GM19452 (cell line): Measurements from ENCODE around the gene RDM1.
"Not testable (repeated sequence)": the region's sequence is repeated elsewhere in the genome, so short reads cannot be mapped to it uniquely, and the experiment has no call there.

Source experiments
- ATAC-seq: cut with Tn5 transposase; IDR thresholded peaks from one replicate; pipeline ENCODE4 v1.9.1; 2021; ENCODE audit not compliant: unreplicated experiment

The RDM1 gene, protein sequence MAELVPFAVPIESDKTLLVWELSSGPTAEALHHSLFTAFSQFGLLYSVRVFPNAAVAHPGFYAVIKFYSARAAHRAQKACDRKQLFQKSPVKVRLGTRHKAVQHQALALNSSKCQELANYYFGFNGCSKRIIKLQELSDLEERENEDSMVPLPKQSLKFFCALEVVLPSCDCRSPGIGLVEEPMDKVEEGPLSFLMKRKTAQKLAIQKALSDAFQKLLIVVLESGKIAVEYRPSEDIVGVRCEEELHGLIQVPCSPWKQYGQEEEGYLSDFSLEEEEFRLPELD

DNA sequence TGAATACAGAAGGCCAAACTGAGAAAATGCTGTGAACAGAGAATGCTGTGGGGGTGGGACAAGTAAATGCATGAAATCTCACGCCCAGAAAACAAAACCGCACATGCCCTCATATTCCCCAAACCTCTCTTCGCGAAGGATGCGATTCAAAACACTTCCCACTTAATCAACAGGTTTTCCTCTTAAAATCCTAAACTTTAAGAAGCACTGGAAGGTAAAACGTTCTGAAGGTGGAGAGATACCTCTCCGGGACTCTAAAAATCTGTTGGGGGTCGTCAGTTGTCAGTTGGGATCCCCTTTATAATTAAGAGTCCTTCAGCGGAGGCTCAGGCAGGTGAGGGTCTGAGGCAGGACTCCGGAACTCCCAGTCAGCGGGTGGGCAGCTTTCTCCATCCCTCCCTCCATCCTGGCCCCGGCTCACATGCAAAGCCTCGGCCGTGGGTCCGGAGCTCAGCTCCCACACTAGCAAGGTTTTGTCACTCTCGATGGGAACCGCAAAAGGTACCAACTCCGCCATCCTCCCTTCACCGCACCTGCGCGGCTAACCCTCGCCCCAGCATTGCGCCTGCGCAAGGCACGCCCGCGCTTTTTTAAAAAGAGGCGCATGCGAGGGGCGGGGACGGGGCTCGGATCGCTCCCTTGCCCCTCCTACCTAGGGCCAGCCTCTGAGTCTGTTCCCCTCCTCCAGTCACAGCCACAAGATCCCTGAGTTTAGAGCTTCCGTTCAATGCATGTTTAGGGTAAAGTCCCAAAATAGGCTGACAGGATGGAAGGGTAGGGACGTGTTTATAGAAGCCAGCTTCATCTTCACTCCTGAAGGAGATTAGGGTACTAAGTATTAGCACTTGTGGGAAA, at the start of gene RDM1:
Gene RDM1 (minus strand): TSS at position 563 of the 855 bp plus-strand sequence. CDS start 46 bp downstream, at position 517.
- peak; percentile 61 for ATAC-seq

GRCh38 chr17:35978346-35978745, 47.8 kb upstream of the RDM1 start:
- ATAC-seq, result no peak

- ATAC-seq, result no peak
Measured at GRCh38 chr17:35977509-35977908, 46.9 kb upstream of the RDM1 start.

DNA sequence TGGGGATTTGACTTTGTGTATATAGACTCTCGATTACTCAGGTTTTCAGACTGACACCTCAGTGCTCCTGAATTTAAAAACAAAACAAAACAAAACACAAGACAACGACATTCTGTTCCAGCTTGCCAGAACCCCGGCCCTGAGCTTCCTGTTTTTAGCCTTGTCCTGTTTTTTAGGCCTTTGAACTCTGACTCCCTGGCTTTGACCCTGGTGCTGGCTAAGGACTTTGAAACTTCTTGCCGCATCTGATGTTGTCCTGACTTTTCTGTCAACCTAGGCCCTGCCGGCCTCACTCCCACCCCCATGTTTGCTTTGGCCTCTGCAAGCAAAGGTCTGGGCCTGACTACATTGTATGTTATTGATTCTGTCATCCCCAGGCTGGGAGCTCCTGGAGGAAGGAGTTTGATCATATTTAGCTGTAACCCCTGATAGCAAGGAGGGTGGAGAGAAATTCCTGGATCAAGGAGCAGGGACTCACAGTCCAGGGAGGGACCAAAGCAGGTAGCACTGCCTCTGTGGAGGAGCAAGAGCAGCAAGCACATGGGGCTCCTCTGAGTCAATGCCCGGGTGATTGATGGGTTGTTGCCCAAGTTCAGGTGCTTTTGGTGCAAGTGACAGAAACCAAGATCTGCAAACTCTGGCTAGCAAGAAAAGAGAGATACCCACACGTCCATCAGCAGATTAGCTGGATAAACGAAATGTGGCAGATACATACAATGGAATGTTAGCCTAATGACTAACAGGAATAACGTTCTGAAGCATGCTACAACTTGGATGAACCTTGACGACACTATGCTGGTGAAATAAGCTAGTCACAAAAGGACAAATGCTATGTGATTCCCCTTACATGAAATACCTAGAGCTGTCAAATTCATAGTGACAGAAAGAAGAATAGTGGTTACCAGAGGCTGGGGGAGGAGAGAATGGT, 43.0 kb upstream of the RDM1 start:
- no peak for ATAC-seq

DNA sequence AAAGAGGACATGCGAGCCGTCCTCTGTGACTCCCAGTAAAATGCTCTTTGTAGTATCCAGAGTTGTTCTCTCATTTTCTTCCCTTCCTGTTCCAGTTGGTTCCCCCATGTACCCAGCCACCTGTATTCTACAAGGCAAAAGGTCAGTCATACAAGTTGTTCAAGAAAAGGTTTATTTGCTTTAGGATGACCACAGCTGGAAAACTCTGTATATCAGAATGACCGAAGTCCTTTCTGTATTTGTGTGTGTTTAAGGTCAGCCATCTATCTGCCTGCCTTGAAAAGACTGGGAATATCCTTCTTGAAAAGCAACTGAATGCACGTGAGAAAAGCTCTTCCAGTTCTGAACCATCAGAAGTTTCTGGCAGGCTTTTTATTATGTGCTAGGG, 42.4 kb upstream of the RDM1 start:
- no peak for ATAC-seq

DNA sequence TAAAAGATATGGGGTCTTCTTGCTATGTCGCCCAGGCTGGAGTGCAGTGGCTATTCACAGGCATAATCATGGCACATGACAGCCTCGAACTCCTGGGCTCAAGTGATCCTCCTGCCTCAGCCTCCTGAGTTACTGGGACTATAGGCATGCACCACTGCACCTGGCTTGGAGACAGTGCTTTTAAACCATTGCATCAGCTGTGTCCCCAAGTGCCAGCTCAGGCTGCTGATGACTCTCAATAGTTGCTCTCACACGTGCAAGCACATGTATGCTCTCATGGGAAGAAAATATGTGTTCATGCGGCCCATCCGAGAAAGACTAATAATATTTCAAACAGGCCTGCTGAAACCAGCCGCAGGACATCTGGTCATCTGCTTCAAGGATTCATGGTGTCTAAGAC, 42.0 kb upstream of the RDM1 start:
- ATAC-seq, result no peak

DNA sequence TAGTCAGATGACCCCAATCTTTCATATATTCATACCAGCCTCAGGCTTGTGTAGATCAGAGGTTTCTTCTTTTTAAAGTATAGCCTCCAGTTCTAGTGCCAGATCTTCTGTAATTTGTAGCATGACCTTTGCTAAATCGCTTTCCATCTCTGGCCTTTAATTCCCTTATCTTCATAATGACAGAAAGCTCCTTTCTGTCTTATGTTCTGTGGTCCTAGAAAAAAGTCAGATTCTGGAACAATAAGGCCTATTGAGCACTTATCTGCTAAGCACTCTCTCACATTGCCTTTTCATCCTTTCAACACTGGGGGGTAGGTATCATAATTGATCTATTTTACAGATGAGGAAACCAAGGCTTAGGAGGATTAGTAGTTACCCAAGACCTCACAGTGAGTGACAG, 41.5 kb upstream of the RDM1 start:
- no peak for ATAC-seq

DNA sequence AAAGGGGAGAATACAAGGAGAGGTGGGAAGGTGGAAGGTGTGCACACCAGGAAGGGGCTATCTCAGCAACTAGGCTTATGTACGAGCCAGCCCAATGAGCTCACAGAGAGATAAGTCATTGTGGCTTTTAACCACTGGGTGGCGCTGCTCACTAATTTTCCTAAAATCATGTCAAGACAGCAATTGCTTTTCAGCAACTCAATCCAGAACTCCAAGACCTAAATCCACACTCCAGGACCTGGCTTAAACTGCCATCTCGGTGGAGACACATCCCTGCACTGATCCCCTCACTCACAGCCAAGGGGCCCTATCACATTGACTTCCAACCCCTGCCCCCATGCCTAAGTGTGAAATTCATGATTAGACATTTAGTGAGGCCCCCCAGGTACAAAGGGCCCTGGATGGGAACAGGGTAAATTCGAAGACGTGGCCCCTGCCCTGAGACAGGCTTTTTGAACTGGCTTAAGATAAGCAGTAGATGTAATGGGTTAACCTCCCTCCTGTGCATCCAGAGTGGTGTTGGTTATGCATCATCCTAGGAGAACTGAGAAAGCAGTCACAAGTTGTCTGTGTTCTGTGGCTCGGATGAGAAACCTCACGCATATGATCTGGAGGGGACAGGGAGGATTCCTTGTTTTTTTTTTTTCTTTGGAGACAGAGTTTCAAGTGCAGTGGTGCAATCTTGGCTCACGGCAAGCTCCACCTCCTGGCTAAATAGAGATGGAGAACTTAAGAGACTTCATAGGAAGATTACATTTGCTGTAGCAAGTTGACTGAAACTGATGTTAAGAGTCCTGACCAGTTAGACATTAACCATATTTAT, 39.2 kb upstream of the RDM1 start:
- ATAC-seq, result no peak

DNA sequence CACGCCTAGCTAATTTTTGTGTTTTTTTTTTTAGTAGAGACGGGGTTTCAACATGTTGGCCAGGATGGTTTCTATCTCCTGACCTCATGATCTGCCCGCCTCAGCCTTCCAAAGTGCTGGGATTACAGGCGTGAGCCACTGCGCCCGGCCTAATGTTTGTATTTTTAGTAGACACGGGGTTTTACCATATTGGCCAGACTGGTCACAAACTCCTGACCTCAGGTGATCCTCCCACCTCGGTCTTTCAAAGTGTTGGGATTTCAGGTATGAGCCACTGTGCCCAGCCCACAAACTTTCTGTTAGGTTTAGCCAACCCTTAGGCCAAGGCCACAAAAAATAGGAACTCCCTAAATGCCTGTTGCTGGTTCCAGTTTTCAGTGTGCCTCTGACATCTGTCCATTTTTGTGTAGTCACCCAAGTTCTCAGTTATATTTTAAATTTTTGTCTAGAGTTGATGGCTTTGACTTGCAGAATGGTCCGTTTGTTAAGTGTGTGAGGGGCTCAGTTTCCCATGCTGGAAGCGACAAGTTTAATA, 38.0 kb upstream of the RDM1 start:
- no peak for ATAC-seq

DNA sequence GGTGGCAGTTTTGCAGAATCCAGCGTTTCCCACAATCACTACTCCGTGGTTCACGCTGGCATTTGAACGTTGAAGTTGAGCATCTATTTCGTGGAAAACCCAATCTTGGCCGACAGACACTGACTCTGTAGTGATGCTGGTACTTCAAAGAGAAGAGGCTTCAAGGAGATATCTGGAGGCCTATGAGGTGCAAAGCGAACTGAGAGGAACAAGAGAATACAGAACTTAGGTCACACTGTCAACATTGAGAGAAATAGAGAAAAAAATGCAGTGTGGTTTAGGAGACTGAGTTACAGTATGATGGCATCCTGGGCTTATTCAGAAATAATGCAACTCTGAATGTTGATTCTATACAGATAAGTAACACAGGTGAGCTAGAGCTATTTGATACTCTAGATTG, 34.7 kb upstream of the RDM1 start:
- no peak for ATAC-seq

- ATAC-seq, result no peak
Measured at GRCh38 chr17:35963663-35964062, 33.1 kb upstream of the RDM1 start.

- no peak for ATAC-seq
Measured at GRCh38 chr17:35953720-35954119, 23.1 kb upstream of the RDM1 start.

GRCh38 chr17:35949401-35949800, 18.8 kb upstream of the RDM1 start:
- ATAC-seq, result no peak

GRCh38 chr17:35948092-35948491, 17.5 kb upstream of the RDM1 start:
- ATAC-seq, result no peak

- no peak for ATAC-seq
Measured at GRCh38 chr17:35947156-35947585, 16.6 kb upstream of the RDM1 start.

GRCh38 chr17:35944151-35944550, 13.6 kb upstream of the RDM1 start:
- ATAC-seq, result no peak

- ATAC-seq, result no peak
Measured at GRCh38 chr17:35943537-35943936, 13.0 kb upstream of the RDM1 start, which contains the start of gene LYZL6. LYZL6 (minus strand) TSS chr17:35943713; CDS start chr17:35939356, 4,357 bp downstream.

DNA sequence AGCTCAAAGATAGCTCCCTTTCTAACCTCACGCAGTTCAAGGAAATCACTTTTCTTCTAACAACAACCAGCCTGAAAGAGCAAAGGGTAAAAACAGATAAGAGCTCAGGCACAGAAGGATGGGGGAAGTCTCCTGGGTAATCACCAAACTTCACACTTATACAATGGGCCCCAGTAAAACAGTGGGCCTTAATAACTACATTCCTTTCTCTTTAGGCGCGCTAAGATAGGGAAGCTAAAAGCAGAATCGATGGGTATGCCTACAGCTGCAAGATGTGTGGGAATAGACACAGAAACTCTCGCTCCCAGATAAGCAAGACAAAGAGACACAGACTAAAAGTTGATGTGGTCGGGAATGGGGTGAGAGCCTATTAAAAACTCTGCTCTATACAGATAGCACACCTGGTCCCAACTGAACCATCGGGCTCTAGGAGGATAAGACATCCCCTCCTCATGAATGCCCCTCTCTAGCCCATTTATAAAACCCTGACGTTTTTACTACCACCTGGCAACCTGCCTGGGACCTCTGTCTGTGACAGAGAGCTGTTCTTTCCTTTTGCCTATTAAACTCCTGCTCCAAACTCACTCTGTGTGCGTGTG, 12.1 kb upstream of the RDM1 start:
- ATAC-seq, result no peak

DNA sequence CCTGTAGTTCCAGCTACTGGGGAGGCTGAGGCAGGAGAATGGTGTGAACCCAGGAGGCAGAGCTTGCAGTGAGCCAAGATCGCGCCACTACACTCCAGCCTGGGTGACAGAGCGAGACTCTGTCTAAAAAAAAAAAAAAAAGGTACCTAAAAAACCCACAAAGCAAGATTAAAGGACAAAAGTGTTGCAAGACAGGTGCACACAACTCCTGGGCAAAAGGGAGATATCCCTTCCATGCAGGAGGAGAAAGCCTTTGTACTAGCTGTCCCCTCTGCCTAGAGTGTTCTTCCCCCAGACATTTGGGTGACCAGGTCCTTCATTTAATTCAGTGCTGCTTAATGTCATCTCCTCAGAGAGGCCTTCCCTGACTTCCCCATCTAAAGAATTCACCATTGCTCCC, 7.9 kb upstream of the RDM1 start:
- not testable (repeated sequence) for ATAC-seq

DNA sequence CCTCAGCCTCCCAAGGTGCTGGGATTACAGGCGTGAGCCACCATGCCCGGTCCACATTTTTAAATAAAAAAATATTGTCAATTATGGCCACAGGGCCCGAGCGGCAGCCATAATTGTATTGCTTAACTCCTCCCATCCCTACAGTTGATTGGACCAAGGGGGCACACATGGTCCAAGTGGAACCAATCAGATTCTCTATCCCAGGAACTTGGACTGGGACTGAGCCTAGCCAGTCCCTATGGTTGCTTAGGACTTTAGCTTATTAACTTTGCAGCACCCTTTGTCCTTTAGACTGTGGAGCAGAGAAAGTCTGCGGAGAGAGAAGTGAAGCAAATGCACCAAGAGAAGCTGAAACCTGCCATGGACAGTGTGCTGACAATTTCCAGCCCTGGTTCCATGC, 5.5 kb upstream of the RDM1 start:
- ATAC-seq, result no peak
